Measurements from ENCODE around the gene SCP2.

DNA sequence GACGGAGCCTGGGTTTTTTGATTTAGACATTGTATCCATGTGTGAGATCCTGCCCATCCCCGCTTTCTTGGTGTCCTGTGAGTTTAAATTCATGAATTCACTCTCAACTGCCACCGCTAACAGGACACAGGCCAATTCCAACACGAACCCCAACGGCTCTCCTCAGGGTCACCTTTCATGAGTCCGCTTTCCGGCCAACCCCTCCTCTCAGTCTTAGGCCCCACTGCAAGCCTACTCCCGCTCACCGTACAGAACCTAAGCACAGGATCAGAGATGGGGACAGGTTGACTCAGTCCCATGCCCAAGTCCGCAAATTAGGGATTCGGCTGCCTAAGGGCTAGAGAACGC lies 238 bp upstream of the SCP2 start:
- TF ChIP-seq, protein P1, sequence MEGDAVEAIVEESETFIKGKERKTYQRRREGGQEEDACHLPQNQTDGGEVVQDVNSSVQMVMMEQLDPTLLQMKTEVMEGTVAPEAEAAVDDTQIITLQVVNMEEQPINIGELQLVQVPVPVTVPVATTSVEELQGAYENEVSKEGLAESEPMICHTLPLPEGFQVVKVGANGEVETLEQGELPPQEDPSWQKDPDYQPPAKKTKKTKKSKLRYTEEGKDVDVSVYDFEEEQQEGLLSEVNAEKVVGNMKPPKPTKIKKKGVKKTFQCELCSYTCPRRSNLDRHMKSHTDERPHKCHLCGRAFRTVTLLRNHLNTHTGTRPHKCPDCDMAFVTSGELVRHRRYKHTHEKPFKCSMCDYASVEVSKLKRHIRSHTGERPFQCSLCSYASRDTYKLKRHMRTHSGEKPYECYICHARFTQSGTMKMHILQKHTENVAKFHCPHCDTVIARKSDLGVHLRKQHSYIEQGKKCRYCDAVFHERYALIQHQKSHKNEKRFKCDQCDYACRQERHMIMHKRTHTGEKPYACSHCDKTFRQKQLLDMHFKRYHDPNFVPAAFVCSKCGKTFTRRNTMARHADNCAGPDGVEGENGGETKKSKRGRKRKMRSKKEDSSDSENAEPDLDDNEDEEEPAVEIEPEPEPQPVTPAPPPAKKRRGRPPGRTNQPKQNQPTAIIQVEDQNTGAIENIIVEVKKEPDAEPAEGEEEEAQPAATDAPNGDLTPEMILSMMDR (IDR thresholded peaks at IDR 0.05), result no peak
- TF ChIP-seq POLR2A (IDR thresholded peaks at IDR 0.05), result no peak

Measured in esophagus squamous epithelium (tissue), 4 donors.